ENCODE data around the gene ARF3.

- TF ChIP-seq CTCF (IDR thresholded peaks at IDR 0.05) (no peak), POLR2AphosphoS5 (IDR thresholded peaks at IDR 0.05; ENCODE audit: low read depth, low read length) (no peak), REST (IDR thresholded peaks at IDR 0.05; ENCODE audit: insufficient read depth in 1 of 2, low read depth in 2 of 2, low read length in 1 of 2) (no peak)
These were observed 23.5 kb downstream of the ARF3 start for GRCh38 chr12:48933664-48934311.

Measured in Panc1 (cell line).